Bone marrow (tissue), 2 donors: ENCODE data around the gene GPR137B.

Experiments
- DNase-seq, 2 donors: peaks; one replicate each; lab custom pipeline; 2025; lab: John Stamatoyannopoulos, UW

Gene GPR137B

DNA sequence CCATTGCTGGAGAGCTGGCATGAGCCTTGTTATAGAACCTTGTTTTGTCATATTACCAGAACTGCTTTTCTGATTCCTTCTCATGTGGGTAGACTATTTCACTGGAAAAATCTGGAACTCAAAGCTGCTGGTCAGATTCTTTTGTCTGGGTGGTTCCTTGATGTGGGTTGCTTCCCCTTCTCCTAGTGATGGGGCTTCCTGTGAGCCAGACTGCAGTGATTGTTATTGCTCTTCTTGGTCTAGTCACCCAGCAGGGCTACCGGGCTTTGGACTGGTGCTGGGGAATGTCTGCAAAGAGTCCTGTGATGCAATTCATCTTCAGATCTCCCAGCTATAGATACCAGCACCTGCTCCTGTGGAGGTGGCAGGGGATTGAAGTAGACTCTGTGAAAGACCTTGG lies 59.4 kb downstream of the GPR137B start:
- no peak for DNase-seq

DNA sequence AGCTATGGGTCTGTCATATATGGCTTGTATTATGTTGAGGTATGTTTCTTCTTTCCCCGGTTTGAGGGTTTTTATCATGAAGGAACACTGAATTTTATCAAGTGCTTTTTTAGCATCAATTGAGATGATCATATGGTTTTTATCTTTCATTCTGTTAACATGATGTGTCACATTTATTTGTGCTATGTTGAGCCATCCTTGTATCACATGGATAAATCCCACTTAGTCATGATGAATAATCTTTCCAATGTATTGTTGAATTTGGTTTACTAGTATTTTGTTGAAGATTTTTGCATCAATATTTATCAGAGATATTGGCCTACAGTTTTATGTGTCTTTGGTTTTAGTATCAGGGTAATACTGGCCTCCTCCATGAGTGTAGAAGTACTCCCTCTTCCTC lies 61.7 kb downstream of the GPR137B start:
- DNase-seq = no peak

DNA sequence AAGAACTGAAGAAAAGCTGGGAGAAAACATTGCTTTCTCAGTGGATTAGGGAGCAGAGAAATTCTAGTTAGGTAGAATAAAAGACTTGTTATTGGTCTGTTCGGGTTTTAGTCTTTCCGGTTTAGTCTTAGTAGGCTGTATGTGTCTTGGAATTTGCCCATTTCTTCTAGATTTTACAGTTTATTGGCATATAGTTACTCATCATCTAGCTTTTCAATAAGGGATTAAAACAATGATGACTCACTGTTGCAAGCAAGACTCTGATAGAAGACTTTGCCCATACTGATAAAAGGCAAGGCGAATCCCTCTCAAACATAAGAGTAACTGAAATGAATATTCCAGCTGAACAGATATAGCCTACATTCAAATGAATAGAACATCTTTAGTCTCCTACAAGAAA lies 62.3 kb downstream of the GPR137B start:
- DNase-seq = no peak

DNA sequence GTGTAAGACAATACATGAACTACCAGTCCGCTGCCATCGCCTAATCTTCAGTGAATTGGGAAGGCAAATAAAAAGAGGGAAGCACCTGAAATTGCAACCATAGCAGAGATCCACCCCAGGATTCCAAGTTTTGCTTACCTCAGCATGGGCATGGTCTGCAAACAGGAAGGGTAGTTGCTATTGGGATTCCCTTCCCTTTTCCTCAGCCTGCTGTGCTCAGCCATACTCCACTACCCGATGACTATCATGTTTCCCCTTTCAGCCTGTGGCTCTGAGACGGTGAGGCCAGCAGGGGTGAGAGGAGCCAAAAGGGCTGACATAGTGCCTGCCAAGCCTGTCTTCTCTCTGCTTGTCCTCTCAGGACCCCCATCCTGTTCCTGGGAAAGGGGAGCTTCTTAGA lies 64.2 kb downstream of the GPR137B start:
- DNase-seq = no peak

DNA sequence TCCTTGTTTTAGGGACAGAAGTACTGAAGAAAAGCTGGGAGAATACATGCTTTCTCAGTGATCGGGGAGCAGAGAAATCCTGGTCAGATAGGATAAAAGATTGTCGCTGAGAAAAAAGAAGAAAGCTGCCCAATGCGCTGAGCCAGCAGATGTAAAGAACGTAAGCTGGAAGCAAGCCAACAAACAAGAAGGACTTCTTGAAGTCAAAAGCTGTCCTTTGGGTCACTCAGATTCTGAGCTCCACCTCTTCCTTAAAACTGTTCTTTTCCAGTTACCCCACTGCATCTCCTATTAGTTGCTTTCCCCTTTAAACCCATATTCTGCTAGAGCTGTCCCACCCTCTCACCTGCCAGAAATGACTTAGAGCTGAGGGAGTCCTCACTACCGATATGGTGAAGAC lies 64.8 kb downstream of the GPR137B start:
- no peak for DNase-seq

DNA sequence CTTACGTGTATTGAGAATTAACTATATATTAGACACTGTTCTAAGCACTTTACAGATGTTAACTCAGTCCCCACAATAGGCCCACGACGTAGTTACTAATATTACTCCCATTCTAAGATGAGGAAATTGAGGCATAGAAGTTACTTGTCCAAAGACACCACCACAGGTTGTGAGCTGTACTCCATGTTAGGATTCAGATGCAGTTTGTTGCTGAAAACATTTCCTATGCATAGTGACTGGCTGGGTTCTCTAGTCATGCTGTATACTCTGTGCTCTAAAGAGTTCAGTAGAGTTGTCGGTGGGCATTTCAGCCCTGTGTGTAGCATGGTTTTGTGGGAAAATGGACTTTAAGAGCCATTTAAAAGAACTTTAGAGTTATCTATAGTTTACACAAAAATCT lies 65.2 kb downstream of the GPR137B start:
- no peak for DNase-seq

DNA sequence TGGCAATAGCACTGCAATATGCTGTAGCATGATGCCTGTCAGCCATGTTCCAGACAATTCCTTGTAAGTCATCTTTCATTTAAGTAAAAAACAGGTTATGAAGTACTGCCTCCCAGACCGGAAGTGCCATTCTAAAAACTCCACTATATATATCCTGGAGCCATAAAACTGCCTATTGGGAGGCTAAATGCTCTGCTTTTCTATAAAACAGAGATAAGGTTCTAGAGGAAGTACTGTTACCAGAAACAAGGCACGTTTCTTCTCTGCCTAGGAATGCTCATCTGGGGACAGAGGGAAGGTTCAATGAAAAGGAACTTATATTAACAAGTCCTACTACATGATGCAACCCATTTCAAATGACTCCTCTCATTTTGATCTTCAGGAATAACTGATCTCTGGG lies 66.8 kb downstream of the GPR137B start:
- DNase-seq = no peak

DNA sequence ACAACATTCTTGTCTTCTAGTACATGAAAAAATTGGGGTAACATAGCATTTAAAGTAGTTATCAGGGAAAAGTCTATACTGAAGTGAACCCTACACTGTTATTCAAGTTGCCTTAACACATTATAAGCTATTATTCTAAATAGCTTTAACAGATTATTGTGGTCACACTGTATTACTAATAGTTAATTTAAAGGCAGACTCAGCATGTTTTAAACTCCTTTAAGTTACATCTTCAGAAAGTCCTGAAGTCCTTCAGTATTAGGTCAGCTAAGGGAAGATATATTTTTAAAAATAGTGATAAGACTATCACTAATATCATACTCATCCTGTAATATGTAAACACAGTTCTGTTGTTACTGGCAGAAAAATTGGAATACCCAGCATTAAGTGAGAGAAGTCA lies 67.4 kb downstream of the GPR137B start:
- DNase-seq = no peak

DNA sequence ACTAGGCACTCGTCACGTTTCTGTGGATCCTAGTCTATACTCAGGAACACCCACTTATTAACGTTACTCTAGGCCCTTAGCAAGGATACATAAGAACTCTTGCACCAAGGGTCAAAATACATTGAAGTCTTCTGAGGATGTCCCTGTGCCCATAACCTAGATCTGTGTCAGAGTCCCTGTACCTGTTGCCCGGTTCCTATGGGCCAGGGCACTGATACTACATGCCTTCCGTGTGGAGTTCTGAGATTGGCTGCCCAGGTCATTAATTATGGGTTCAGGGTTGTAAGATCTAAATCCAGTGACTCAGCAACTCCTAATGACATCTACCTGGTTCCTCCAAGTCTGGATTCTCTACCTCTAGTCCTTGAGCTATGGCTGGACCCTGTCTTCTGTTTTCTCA lies 69.5 kb downstream of the GPR137B start:
- DNase-seq = no peak

DNA sequence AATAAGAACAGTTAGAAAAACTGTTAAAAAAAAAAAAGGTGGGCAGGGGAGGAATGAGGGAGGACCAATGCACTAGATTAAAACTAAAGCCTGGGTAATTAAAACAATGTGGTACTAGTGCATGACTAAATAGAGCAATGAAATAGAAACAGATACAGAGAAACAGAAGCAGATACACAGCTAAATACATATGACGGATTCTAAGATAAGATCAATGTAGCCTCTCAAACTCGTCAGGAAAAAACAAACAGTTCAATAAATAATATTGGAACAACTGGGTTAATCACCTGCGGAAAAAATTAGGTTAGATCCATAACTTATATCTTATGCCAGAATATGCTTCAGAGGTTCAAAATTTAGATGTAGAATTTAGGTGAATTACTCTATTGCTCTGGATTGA lies 71.2 kb downstream of the GPR137B start:
- DNase-seq = no peak

DNA sequence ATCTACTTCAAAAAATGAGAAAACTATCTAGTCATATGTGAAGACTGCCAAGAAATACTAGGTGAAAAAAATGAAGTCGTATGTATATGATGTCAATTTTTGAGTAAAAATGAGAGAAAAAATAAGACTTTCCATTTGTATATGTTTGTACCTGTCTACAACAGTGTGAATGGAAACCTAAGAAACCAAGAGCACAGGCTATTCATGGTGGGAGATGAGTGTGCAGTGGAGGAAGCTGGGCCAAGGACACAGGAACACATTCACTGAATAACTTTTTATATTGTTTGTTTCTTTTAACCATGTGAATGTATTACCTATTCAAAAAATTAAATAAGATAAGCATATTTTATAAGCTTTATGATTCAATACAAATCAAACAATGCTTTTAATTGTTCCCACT lies 72.4 kb downstream of the GPR137B start:
- DNase-seq = no peak

DNA sequence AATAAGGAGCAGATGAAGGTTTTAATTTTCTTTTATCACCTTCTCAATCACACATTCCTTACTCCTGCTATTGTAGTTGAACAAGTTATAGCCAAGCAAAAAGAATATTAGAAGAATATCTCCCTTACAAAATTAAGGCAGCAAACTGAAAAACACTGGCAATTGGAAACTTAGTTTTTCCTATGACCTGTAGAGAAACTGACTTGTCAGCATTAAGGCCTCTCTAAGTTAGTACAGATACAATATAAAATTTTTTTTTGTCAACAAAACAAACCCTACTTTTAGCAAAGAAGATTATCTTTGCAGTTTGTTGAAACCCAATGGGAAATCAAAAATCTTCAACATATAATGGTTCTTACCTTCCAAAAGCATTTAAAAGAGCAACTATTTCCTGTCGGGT lies 78.1 kb downstream of the GPR137B start:
- DNase-seq = no peak

DNA sequence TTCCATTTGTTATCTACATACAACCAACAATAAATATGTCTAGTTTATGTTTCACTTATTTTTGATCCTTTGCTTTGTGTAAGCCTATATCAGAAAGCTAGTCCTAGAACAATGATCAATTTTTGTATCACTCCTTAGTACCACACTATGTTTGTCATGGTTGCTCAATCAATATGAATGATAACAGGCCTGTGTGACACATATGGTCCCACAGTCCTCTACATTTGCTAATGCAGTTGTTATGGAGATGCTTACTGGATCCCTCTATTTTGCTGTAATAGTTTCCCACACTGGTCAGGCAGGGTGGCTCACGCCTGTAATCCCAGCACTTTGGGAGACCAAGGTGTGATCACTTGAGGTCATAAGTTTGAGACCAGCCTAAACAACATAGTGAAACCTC lies 80.3 kb downstream of the GPR137B start:
- no peak for DNase-seq

DNA sequence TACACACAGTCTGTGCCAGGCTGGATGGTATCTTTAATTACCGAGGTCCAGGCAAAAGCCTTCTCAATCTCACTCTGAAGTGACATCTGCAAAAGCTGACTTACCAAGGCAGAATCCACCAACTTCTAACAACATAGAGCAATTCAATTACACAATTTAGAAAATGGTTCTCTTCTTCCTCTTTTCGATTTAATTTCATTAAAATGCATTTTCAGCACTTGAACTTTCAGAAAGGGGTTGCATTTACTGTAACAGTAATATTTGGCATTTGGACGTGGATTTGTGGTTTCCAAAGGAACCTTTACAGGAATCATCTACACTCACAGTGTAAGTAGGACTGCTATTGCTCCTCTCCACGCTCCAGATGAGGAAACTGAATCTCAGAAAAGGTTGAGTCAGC lies 86.1 kb downstream of the GPR137B start:
- DNase-seq = no peak

DNA sequence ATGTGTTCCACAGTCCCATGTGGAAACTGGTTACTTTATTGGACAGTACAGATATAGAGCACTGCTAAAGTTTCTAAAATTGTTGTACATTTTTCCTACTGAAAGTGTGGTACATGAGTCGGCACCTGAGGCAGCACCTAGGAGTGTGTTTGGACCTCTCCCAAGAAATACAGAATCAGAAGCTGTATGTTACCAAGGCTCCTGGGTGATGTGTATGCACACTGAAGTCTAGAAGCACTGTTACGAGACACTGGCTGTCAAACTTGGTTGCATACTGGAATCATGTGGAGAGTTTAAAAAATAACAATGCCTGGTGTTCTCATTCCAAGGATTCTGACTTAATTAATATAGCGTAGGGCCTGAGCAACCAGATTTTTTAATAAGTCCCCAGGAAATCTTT lies 92.8 kb downstream of the GPR137B start:
- DNase-seq = no peak

DNA sequence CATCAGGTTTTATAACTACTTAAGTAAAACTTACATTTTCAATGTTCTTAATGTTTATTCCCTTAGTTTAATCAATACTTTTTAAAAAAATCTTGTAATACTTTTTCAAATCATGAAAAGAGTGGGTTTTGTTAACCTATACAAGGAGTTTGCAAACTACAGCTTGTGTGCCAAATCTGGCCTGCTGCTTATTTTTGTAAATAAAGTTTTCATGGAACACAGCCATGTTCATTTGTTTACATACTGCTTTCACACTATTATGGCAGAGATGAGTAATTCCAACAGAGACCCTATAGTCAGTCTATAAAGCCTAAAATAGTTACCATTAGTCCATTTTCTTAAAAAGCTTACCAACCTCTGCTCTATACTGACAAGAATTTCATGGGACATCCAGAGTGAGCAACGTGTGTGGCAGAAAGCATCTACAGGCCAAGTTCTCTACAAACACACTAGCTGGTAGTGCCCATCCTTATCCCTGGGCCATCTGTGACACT lies 96.8 kb downstream of the GPR137B start:
- DNase-seq = no peak

DNA sequence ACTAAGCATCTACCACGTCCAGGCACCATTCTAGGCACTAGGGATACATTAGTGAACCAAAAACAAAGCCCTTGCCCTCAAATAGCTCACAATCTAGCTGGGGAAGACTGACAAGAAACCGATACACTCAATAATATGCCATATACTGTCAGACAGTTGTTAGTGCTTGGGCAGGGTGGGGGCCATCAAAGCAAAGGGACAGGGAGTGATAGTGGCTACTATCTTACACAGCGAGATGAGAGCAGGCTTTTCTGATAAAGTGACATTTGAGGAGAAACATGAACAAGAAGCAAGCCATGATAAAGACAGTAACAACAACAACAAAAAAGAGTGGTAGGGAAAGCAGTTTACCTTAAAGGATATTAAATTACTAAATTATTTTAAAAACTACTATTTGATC lies 98.3 kb downstream of the GPR137B start:
- no peak for DNase-seq

DNA sequence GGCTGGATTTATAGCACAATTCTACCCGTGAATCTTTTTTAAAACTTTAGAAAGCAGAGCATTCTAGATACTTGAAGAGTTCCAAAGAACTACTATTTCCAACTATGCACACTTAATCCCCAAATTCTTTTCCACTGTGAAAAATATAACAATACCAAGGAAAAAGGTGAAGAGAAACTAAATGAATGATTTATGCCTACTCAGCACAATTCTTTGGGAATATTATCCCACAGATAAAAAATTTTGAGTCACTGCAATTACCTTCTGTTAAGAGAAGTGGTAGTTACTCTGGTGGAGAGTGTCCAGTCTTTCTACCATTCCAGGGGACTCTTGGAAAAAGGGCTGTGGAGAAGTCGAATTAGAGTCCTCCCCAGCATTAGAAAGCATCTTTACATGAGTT lies 100.2 kb downstream of the GPR137B start:
- no peak for DNase-seq

DNA sequence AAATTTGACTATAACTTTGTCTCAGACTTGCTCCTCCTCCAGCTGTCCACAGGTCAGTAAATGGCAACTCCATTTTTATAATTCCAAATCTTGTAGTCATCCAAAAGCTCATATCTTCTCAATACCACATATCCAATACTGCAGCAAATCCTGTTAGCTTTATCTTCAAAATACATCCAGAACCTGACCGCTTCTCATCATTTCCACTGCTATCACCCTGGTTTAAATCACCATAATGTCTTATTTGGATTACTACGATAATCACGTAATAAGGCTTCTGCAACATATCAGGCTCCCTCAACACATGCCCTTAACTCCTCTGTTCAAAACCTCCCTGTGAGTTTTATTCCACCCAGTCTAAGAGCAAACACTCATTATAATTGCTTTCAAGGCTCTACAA lies 104.9 kb downstream of the GPR137B start:
- DNase-seq = no peak

DNA sequence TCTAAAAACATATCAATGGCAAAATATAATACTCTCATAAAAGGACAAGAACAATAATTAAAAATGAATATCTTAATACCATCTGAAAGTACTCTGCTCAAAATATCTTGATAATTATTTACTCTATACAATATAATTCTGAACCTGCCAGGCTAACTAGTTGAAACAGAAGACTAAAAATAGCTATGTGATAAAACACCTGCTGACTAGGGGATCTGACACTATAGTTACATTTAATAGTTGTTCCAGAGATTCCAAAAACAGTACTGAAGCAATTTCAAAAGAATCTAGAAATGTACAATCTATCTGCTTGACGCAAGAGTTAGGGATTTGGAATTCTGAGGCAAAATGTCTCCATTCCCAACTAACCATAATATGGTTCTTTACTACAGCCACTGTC lies 109.2 kb downstream of the GPR137B start:
- DNase-seq = no peak

DNA sequence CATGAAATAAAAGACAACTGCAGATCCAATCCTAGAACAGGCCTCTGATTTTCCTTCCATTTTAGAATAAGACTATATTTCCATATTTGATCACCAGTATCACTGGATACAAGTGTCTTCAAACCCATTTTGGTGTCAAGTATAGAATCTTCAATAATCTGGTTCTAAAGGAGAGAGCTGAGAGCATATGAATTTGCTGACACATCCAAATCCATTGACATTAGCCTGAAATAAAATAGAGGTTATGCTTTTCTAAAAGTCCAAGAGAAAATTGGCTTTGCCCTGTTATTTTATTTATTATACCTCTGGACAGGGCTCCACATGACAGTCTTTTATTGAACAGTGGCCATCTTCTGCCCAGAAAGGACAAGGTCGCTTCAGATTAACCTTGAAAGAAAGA lies 110.8 kb downstream of the GPR137B start:
- no peak for DNase-seq

DNA sequence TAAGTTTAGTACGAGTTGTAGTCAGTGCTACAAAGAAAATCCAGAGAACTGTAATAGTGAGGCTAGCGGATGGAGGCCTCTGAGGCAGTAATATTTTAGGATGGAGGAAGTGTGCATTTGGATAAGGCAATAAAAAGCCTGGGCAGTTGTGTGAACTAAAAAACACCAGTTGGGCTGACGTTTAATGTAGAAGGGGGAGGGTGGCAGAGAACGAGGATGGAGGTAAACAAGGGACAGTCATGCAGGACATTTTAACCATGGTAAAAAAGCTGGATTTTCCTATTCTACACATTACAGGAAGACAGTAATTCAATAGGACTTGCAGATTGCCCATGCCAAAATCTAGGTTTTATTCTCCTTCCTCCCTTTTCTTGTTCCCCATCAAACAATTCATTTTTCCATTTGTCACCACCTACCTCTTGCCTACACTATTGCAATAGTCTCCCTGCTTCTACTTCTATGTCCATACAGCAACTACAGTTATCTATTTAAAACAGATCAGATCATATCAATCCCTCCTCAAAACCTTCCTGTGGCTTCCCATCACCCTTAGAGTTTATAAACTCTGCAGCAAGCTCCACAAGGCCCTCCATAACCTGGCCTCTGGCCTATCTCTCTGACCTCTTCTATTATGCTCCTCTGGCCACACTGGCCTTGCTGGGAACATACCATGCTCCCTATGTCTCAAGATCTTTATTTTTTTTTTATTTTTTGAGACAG lies 111.7 kb downstream of the GPR137B start:
- DNase-seq = no peak

DNA sequence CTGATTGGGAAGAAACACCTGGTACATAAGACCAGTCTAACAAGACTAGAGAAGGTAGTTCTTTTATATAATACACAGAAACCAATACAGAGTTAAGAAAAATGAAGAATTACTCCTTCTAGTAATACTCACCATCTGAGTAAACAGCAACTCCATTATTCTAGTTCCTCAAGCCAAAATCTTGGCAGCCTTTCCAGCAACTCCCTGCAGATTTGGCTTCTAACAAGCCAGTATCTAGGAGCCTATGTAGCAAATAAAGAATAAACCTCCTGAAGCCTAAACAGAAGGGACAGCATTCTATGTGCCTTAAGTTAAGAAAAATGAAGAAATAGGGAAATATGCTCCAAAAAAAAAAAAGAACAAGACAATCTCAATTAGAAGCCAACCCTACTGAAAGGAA lies 114.9 kb downstream of the GPR137B start:
- DNase-seq = no peak

DNA sequence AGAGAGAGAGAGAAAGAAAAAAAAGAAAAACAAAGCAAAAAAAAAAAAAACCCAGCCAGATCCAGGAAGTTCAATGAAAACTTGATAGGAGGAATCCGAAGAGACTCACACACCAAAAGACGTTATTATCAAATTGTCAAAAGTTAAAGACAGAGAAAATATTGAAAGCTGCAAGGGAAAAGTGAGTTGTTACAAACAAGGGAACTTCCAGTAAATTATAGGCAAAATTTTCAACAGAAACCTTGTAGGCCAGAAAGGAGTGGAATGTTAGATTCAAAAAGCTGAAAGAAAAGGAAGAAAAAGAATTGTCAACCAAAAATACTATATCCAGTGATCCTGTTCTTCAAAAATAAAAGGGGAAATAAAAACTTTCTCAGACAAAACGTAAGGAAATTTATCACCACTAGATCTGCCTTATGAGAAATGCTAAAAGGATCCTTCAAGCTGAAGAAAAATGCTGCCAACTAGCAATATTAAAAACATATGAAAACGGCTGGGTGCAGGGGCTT lies 115.8 kb downstream of the GPR137B start:
- DNase-seq = no peak
